ENCODE results near the gene TNS3. TPM values are rescaled to one million over a fixed set of nuclear protein-coding genes. Genes with fewer than 3 reads are reported as not detected.

The TNS3 gene
- total and polyA plus RNA-seq, 2 of the 13 experiments (the other 11 are each of a cell fraction or from before 2014, with no cell fraction given): 52.9 to 55.7 TPM

DNA sequence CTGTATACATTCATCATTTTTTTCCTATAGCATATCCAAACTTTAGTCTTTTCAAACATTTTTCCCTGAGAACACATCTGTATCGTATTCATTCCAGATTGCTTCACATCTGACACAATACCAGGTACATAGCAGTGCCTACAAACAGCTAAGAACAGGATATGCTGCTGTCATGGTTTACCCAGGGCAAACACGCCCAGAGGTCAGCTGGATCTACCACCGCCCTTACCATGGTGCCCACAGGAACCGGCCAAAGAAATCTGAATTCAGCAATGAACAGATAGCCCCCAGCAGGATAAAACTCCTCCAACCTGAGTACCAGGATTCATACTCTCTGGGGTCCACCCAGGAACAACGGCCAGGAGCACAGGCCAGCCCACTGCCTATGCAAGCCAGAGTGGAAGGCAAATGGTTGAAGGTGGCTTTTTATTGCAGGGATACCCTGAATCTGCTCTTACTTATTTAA is 43.0 kb downstream of the TNS3 start (continued):
- TF ChIP-seq, protein P1, sequence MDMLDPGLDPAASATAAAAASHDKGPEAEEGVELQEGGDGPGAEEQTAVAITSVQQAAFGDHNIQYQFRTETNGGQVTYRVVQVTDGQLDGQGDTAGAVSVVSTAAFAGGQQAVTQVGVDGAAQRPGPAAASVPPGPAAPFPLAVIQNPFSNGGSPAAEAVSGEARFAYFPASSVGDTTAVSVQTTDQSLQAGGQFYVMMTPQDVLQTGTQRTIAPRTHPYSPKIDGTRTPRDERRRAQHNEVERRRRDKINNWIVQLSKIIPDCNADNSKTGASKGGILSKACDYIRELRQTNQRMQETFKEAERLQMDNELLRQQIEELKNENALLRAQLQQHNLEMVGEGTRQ (IDR thresholded peaks at IDR 0.05; ENCODE audit: low read depth, low read length): no peak
- TF ChIP-seq, protein P1 (CRISPR knock-in tag; IDR thresholded peaks at IDR 0.05; ENCODE audit: borderline replicate concordance): no peak
- TF ChIP-seq ZNF143 (CRISPR knock-in tag; IDR thresholded peaks at IDR 0.05): no peak
- TF ChIP-seq JARID2 (CRISPR knock-in tag; IDR thresholded peaks at IDR 0.05; ENCODE audit: insufficient replicate concordance): no peak
- TF ChIP-seq KLF15 (CRISPR knock-in tag; IDR thresholded peaks at IDR 0.05; ENCODE audit: borderline replicate concordance): no peak
- no peak for TF ChIP-seq ASH2L (IDR thresholded peaks at IDR 0.05; ENCODE audit: insufficient read length, low read depth, low read length)
- TF ChIP-seq, protein P2, sequence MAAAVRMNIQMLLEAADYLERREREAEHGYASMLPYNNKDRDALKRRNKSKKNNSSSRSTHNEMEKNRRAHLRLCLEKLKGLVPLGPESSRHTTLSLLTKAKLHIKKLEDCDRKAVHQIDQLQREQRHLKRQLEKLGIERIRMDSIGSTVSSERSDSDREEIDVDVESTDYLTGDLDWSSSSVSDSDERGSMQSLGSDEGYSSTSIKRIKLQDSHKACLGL (CRISPR knock-in tag; IDR thresholded peaks at IDR 0.05): no peak
- TF ChIP-seq, protein P3, sequence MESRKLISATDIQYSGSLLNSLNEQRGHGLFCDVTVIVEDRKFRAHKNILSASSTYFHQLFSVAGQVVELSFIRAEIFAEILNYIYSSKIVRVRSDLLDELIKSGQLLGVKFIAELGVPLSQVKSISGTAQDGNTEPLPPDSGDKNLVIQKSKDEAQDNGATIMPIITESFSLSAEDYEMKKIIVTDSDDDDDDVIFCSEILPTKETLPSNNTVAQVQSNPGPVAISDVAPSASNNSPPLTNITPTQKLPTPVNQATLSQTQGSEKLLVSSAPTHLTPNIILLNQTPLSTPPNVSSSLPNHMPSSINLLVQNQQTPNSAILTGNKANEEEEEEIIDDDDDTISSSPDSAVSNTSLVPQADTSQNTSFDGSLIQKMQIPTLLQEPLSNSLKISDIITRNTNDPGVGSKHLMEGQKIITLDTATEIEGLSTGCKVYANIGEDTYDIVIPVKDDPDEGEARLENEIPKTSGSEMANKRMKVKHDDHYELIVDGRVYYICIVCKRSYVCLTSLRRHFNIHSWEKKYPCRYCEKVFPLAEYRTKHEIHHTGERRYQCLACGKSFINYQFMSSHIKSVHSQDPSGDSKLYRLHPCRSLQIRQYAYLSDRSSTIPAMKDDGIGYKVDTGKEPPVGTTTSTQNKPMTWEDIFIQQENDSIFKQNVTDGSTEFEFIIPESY (CRISPR knock-in tag; IDR thresholded peaks at IDR 0.05): peak; percentile 48; the same call in 1 of the 2 replicates
- no peak for TF ChIP-seq ZNF263 (CRISPR knock-in tag; IDR thresholded peaks at IDR 0.05)
- TF ChIP-seq, protein P4, sequence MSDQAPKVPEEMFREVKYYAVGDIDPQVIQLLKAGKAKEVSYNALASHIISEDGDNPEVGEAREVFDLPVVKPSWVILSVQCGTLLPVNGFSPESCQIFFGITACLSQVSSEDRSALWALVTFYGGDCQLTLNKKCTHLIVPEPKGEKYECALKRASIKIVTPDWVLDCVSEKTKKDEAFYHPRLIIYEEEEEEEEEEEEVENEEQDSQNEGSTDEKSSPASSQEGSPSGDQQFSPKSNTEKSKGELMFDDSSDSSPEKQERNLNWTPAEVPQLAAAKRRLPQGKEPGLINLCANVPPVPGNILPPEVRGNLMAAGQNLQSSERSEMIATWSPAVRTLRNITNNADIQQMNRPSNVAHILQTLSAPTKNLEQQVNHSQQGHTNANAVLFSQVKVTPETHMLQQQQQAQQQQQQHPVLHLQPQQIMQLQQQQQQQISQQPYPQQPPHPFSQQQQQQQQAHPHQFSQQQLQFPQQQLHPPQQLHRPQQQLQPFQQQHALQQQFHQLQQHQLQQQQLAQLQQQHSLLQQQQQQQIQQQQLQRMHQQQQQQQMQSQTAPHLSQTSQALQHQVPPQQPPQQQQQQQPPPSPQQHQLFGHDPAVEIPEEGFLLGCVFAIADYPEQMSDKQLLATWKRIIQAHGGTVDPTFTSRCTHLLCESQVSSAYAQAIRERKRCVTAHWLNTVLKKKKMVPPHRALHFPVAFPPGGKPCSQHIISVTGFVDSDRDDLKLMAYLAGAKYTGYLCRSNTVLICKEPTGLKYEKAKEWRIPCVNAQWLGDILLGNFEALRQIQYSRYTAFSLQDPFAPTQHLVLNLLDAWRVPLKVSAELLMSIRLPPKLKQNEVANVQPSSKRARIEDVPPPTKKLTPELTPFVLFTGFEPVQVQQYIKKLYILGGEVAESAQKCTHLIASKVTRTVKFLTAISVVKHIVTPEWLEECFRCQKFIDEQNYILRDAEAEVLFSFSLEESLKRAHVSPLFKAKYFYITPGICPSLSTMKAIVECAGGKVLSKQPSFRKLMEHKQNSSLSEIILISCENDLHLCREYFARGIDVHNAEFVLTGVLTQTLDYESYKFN (CRISPR knock-in tag; conservative IDR thresholded peaks at IDR 0.05): peak; percentile 43; the same call in 1 of the 2 replicates
- TF ChIP-seq STAG1 (CRISPR knock-in tag; IDR thresholded peaks at IDR 0.05): peak; percentile 12
- TF ChIP-seq RAD51 (IDR thresholded peaks at IDR 0.05; ENCODE audit: borderline replicate concordance): no peak
- TF ChIP-seq ZNF253 (CRISPR knock-in tag; IDR thresholded peaks at IDR 0.05; ENCODE audit: borderline replicate concordance): no peak
- TF ChIP-seq RCOR2 (CRISPR knock-in tag; IDR thresholded peaks at IDR 0.05): peak; percentile 58; the same call in 1 of the 2 replicates
- TF ChIP-seq, protein P5, sequence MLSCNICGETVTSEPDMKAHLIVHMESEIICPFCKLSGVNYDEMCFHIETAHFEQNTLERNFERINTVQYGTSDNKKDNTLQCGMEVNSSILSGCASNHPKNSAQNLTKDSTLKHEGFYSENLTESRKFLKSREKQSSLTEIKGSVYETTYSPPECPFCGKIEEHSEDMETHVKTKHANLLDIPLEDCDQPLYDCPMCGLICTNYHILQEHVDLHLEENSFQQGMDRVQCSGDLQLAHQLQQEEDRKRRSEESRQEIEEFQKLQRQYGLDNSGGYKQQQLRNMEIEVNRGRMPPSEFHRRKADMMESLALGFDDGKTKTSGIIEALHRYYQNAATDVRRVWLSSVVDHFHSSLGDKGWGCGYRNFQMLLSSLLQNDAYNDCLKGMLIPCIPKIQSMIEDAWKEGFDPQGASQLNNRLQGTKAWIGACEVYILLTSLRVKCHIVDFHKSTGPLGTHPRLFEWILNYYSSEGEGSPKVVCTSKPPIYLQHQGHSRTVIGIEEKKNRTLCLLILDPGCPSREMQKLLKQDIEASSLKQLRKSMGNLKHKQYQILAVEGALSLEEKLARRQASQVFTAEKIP (CRISPR knock-in tag; IDR thresholded peaks at IDR 0.05; ENCODE audit: borderline replicate concordance): no peak
- no peak for TF ChIP-seq ZNF556 (CRISPR knock-in tag; IDR thresholded peaks at IDR 0.05; ENCODE audit: borderline replicate concordance)
- no peak for TF ChIP-seq SCMH1 (CRISPR knock-in tag; IDR thresholded peaks at IDR 0.05; ENCODE audit: borderline replicate concordance)
- TF ChIP-seq ARID2 (CRISPR knock-in tag; IDR thresholded peaks at IDR 0.05; ENCODE audit: borderline replicate concordance): no peak
- TF ChIP-seq REPIN1 (CRISPR knock-in tag; IDR thresholded peaks at IDR 0.05; ENCODE audit: borderline replicate concordance, low read depth): no peak
- TF ChIP-seq ZNF180 (CRISPR knock-in tag; IDR thresholded peaks at IDR 0.05; ENCODE audit: borderline replicate concordance, low read depth): no peak

Measured in HepG2 (cell line).